DND-41 (cell line): ENCODE data around the gene TGM6.

Experiments used
- ATAC-seq: fragments of 200-7000 bp; cut with Tn5 transposase; 3 replicates; pipeline ENCODE4 v1.9.1; 2021; ENCODE audit warnings: low read depth; ENCODE audit not compliant: insufficient read depth
- DNase-seq: peaks from one replicate; pipeline ENCODE4 v3.0.0-alpha.2; 2020
- H2AFZ ChIP-seq: 2 replicates; pipeline ENCODE4 v1.6.0; 2012; ENCODE audit warnings: low read depth, low read length
- H3K27ac ChIP-seq: 2 replicates; pipeline ENCODE4 v1.5.1; 2012; ENCODE audit warnings: low read length, inconsistent platforms
- H3K27me3 ChIP-seq: fragments of 200-600 bp; sonication (generic); 2 replicates; pipeline ENCODE4 v1.6.0; 2012; ENCODE audit warnings: low read length, mild to moderate bottlenecking, inconsistent platforms; ENCODE audit not compliant: insufficient read depth, poor library complexity
- H3K36me3 ChIP-seq: 2 replicates; pipeline ENCODE4 v1.5.1; 2012; ENCODE audit warnings: low read length, inconsistent platforms; ENCODE audit not compliant: insufficient read depth
- H3K4me1 ChIP-seq: 2 replicates; pipeline ENCODE4 v1.5.1; 2012; ENCODE audit warnings: mild to moderate bottlenecking, low read length; ENCODE audit not compliant: insufficient read depth
- H3K4me2 ChIP-seq: 2 replicates; pipeline ENCODE4 v1.6.0; 2012; ENCODE audit warnings: mild to moderate bottlenecking, moderate library complexity, low read length, inconsistent platforms; ENCODE audit not compliant: insufficient read depth
- H3K4me3 ChIP-seq, 2 experiments: fragments of 200-600 bp in 1 of 2; shearing (Covaris generic) in 1 of 2; 2 replicates each; pipeline ENCODE4 v1.5.1; 2012 to 2016; ENCODE audit warnings: inconsistent platforms in 2 of 2, low read length in 2 of 2, mild to moderate bottlenecking in 2 of 2, low read depth in 1 of 2, moderate library complexity in 1 of 2
- H3K79me2 ChIP-seq: 2 replicates; pipeline ENCODE4 v1.6.0; 2012; ENCODE audit warnings: low read length, inconsistent platforms; ENCODE audit not compliant: insufficient read depth
- H3K9ac ChIP-seq: 2 replicates; pipeline ENCODE4 v1.6.0; 2012; ENCODE audit warnings: low read depth, mild to moderate bottlenecking, inconsistent platforms, low read length, moderate library complexity
- H3K9me3 ChIP-seq: 2 replicates; pipeline ENCODE4 v1.5.1; 2012; ENCODE audit warnings: low read length, moderate library complexity, mild to moderate bottlenecking, inconsistent platforms; ENCODE audit not compliant: insufficient read depth, severe bottlenecking
- H4K20me1 ChIP-seq: 2 replicates; pipeline ENCODE4 v1.6.0; 2012; ENCODE audit warnings: low read length; ENCODE audit not compliant: insufficient read depth
- EZH2 ChIP-seq: IDR thresholded peaks from 3 replicates; pipeline ENCODE4 v1.6.1; 2012; ENCODE audit warnings: borderline replicate concordance, low read depth, mild to moderate bottlenecking, moderate library complexity, low read length, inconsistent platforms; ENCODE audit not compliant: severe bottlenecking
- TF ChIP-seq, protein P1 (sequence below): IDR thresholded peaks from 2 replicates; pipeline ENCODE4 v1.5.1; 2012; ENCODE audit warnings: borderline replicate concordance, low read length, moderate library complexity, mild to moderate bottlenecking; ENCODE audit not compliant: poor library complexity, severe bottlenecking; ENCODE audit errors: extremely low read depth

Gene TGM6

DNA sequence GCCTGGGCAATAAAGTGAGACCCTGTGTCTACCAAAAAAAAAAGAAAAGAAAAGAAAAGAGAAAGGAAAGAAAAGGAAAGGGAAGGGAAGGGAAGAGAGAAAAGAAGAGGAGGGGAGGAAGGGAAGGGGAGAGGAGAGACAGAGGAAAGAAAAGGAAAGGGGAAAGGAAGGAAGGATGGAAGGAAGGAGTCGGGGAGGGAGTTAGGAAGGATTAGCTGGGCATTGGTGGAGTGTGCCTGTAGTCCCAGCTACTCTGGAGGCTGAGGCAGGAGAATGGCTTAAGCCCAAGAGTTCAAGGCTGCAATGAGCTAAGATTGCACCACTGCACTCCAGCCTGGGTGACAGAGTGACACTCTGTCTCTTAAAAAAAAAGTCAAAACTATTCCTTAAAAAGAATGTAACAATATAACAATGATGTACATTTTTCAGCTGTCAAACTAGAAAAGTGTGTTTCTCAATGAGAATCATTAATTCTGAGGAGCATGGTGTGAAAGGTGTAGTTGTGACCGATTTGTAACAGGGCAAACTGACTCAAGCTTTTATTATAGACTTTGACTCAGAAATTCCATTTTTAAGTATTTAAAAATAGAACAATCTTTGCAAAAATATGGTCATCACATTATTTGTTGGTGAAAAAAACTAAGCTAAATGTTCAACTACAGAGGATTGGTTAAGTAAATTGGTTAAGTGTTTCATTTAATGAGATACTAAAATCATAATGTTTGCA lies 75.2 kb downstream of the TGM6 start:
- peaks cover 25% of the 10 kb centered on the region for H4K20me1 ChIP-seq
- TF ChIP-seq, protein P1, sequence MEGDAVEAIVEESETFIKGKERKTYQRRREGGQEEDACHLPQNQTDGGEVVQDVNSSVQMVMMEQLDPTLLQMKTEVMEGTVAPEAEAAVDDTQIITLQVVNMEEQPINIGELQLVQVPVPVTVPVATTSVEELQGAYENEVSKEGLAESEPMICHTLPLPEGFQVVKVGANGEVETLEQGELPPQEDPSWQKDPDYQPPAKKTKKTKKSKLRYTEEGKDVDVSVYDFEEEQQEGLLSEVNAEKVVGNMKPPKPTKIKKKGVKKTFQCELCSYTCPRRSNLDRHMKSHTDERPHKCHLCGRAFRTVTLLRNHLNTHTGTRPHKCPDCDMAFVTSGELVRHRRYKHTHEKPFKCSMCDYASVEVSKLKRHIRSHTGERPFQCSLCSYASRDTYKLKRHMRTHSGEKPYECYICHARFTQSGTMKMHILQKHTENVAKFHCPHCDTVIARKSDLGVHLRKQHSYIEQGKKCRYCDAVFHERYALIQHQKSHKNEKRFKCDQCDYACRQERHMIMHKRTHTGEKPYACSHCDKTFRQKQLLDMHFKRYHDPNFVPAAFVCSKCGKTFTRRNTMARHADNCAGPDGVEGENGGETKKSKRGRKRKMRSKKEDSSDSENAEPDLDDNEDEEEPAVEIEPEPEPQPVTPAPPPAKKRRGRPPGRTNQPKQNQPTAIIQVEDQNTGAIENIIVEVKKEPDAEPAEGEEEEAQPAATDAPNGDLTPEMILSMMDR = no peak
- TF ChIP-seq EZH2 = no peak

DNA sequence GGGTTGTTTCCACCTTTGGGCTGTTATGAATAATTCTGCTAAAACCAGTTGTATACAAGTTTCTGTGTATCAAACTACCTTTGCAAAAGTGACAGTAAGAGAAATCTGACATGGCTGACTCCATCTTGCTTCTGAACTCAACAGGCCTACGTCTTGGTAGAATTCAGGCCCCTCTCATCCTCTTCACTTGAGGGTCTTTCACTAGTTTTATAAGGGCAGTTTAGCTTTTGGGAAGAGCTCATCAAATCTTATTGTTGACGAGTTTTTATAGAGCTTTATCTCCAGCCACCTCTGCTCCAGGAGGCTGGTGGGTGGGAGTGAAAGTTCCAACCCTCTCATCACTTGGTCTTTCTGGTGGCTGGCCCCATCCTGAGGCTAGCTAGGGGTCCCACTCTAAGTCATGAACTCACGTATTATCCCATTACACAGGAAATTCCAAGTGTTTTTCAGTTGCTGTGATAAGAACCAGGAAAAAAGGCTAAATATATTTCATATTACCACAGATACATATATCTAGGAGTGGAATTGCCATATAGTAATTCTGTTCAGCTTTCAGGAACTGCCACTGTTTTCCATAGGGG lies 78.3 kb downstream of the TGM6 start:
- Histone ChIP-seq H2AFZ (no peak overlapping the region), H3K4me3 (no peak overlapping the region), H3K79me2 (peaks cover 6% of the 10 kb centered on the region; the same call in 1 of the 2 replicates), H4K20me1 (peaks cover 40% of the 10 kb centered on the region), H3K27ac (no peak overlapping the region), H3K9me3 (no peaks in the 10 kb centered on the region), H3K9ac (no peak overlapping the region), H3K4me1 (no peaks in the 10 kb centered on the region), H3K4me2 (no peak overlapping the region), H3K27me3 (no peaks in the 10 kb centered on the region), H3K36me3 (peaks cover 62% of the 10 kb centered on the region)
- ATAC-seq (peak; percentile 35; the same call in 2 of the 3 replicates), DNase-seq (no peak)
- no peak for TF ChIP-seq EZH2
- TF ChIP-seq, protein P1 = no peak

More for the DNA sequence above, 75.2 kb downstream of the TGM6 start:
- Histone ChIP-seq H2AFZ (no peak overlapping the region), H3K27me3 (no peaks in the 10 kb centered on the region), H3K4me2 (no peak overlapping the region), H3K79me2 (no peaks in the 10 kb centered on the region), H3K4me3 (no peak overlapping the region), H3K27ac (no peak overlapping the region), H3K36me3 (peaks cover 31% of the 10 kb centered on the region), H3K4me1 (no peaks in the 10 kb centered on the region), H3K9me3 (no peaks in the 10 kb centered on the region), H3K9ac (no peak overlapping the region)
- ATAC-seq (no peak), DNase-seq (no peak)

DNA sequence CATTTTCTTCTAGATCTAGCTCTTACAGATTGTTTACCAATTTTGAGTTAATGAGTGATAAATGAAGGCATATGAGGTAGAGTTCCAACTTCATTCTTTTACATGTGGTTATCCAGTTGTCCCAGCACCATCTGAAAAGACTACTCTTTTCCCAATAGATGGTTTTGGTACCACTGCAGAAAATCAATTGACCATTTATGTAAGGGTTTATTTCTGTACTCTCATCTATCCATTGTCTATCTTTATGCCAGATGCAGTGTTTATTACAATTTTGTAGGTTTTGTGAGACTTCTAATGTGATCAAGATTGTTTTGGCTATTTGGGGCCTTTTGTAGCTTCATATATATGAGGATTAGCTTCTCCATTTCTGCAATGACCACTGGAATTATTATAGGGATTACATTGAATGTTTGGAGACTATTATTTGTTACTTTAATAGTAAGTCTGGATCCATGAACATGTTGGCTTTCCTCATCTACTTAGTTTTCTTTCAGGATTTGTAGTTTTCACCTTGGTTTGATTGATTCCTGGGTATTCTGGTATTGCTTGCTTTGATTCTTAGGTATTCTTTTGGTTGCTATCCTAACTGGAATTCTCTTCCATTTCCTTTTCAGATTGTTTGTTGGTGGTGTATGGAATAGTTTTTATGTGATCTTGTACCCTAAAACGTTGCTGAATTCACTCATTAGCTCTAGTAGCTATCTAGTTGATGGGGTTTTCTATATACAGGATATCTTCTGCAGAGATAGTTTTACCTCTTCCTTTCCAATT lies 79.5 kb downstream of the TGM6 start:
- no peak for DNase-seq
- no peak overlapping the region for H3K9ac ChIP-seq

More for the DNA sequence above, 79.5 kb downstream of the TGM6 start:
- H3K27ac ChIP-seq = no peak overlapping the region
- peaks cover 50% of the 10 kb centered on the region for H4K20me1 ChIP-seq
- no peak overlapping the region for H3K4me2 ChIP-seq
- no peaks in the 10 kb centered on the region for H3K27me3 ChIP-seq
- peaks cover 73% of the 10 kb centered on the region for H3K36me3 ChIP-seq
- no peak overlapping the region for H3K4me3 ChIP-seq
- H3K79me2 ChIP-seq = peaks cover 16% of the 10 kb centered on the region; the same call in 1 of the 2 replicates
- no peak for TF ChIP-seq EZH2
- TF ChIP-seq, protein P1 = no peak
- no peak for ATAC-seq
- no peak overlapping the region for H2AFZ ChIP-seq
- H3K4me1 ChIP-seq = no peaks in the 10 kb centered on the region
- no peaks in the 10 kb centered on the region for H3K9me3 ChIP-seq
